Common myeloid progenitor, CD34-positive (primary cell): ENCODE results near the gene SNED1.

Experiments
- CTCF ChIA-PET: fragments of 350-600 bp; sonication (Branson Sonifier 250); formaldehyde crosslinking; loops from one replicate; lab custom pipeline; 2021; ENCODE audit warnings: antibody characterized with exemption; lab: Charles Lee
- POLR2A ChIA-PET: fragments of 350-600 bp; sonication (Branson Sonifier 250); formaldehyde crosslinking; loops from one replicate; lab custom pipeline; 2021; ENCODE audit warnings: antibody characterized with exemption; lab: Charles Lee
- DNase-seq, 3 donors: peaks; one replicate each; pipeline versions ENCODE4 v3.0.0 to v3.0.0-alpha.2; 2013
- H3K27ac ChIP-seq, 2 experiments: 1 replicate in 1 of 2; 2 replicates in 1 of 2; pipeline ENCODE4 v1.7.0; 2013; ENCODE audit warnings: inconsistent platforms in 2 of 2, low read length in 2 of 2, mild to moderate bottlenecking in 2 of 2, low read depth in 1 of 2, moderate library complexity in 1 of 2; ENCODE audit not compliant: severe bottlenecking in 2 of 2, insufficient read depth in 1 of 2, poor library complexity in 1 of 2
- H3K27me3 ChIP-seq, 5 experiments: replicated peaks in 2 of 5; 1 replicate in 3 of 5; 2 replicates in 2 of 5; pipeline versions ENCODE4 v1.6.1 to v1.7.0; 2013; ENCODE audit warnings: low read length in 4 of 5, mild to moderate bottlenecking in 2 of 5, moderate library complexity in 2 of 5, inconsistent platforms in 1 of 5; ENCODE audit not compliant: insufficient read depth in 5 of 5, control insufficient read depth in 4 of 5
- H3K36me3 ChIP-seq, 4 experiments: 1 replicate in 2 of 4; 2 replicates in 2 of 4; pipeline versions ENCODE4 v1.6.1 to v1.7.0; 2013; ENCODE audit warnings: low read length in 3 of 4, control low read depth in 1 of 4, mild to moderate bottlenecking in 1 of 4; ENCODE audit not compliant: control insufficient read depth in 4 of 4, insufficient read depth in 4 of 4
- H3K4me1 ChIP-seq, 4 experiments: 1 replicate in 3 of 4; 2 replicates in 1 of 4; pipeline versions ENCODE4 v1.6.1 to v1.7.1; 2013; ENCODE audit warnings: low read length in 3 of 4, mild to moderate bottlenecking in 3 of 4, control low read depth in 1 of 4, inconsistent platforms in 1 of 4, moderate library complexity in 1 of 4; ENCODE audit not compliant: control insufficient read depth in 4 of 4, insufficient read depth in 4 of 4; ENCODE audit errors: control extremely low read depth in 1 of 4
- H3K4me3 ChIP-seq, 7 experiments: 1 replicate in 4 of 7; 2 replicates in 3 of 7; pipeline versions ENCODE4 v1.5.1 to v1.7.0; 2013; ENCODE audit warnings: mild to moderate bottlenecking in 7 of 7, low read length in 6 of 7, moderate library complexity in 6 of 7, inconsistent platforms in 2 of 7, low read depth in 2 of 7, control low read depth in 1 of 7; ENCODE audit not compliant: insufficient read depth in 4 of 7, control insufficient read depth in 1 of 7; ENCODE audit errors: extremely low read depth in 1 of 7
- H3K9me3 ChIP-seq, 5 experiments: 1 replicate in 4 of 5; 2 replicates in 1 of 5; pipeline versions ENCODE4 v1.6.1 to v1.7.1; 2013; ENCODE audit warnings: low read length in 4 of 5, mild to moderate bottlenecking in 2 of 5, inconsistent platforms in 1 of 5, low read depth in 1 of 5, moderate library complexity in 1 of 5; ENCODE audit not compliant: control insufficient read depth in 4 of 5, insufficient read depth in 2 of 5; ENCODE audit errors: control extremely low read depth in 1 of 5
- WGBS: methylation state at CpG from one replicate; pipeline ENCODE4 v1.1.5; 2013; ENCODE audit not compliant: insufficient coverage; 5-methylcytosine and 5-hydroxymethylcytosine counted together

SNED1 gene

DNA sequence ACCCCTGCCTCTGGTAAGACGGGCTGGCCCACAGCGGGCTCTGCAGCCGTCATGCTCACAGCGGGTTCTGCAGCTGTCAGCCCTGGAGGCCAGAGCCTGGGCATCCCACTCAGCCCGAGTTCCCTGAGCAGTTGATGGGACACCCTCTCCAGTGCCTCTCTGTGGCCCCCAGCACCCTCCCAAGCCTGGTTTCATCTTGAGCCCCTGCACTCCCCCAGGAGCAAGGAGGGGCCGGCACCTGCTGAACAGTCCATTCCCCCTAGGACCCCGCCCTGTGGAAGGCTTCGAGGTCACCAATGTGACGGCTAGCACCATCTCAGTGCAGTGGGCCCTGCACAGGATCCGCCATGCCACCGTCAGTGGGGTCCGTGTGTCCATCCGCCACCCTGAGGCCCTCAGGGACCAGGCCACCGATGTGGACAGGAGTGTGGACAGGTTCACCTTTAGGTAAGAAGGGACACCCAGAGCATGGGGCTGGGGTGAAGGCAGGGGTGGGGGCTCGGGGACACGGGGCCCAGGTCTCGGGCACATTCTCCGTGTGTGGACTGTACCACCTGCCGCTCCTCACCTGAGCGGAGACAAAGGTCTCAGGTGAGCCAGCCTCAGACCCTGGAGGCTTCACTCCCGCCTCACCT, 69.2 kb downstream of the SNED1 start:
- WGBS, result 97% methylated on average over 20 of the region's 21 CpGs
- POLR2A ChIA-PET, result no interaction called here
- peaks cover 0 to 9% (median 2%) of the 10 kb centered on the region in 4 experiments for H3K4me1 ChIP-seq
- CTCF ChIA-PET, result interaction anchor here (0.7 to 1.4 kb wide), 3 partner anchors 9 to 79 kb away, joined by 3 read pairs; no protein-coding TSS in a partner anchor
- DNase-seq, result no peak
- peaks cover 0 to 10% (median 0%) of the 10 kb centered on the region in 5 experiments for H3K27me3 ChIP-seq
- no peak overlapping the region for H3K27ac ChIP-seq
- peaks cover 0 to 8% (median 2%) of the 10 kb centered on the region in 4 experiments for H3K36me3 ChIP-seq
- H3K4me3 ChIP-seq, result no peak overlapping the region
- no peaks in the 10 kb centered on the region for H3K9me3 ChIP-seq

DNA sequence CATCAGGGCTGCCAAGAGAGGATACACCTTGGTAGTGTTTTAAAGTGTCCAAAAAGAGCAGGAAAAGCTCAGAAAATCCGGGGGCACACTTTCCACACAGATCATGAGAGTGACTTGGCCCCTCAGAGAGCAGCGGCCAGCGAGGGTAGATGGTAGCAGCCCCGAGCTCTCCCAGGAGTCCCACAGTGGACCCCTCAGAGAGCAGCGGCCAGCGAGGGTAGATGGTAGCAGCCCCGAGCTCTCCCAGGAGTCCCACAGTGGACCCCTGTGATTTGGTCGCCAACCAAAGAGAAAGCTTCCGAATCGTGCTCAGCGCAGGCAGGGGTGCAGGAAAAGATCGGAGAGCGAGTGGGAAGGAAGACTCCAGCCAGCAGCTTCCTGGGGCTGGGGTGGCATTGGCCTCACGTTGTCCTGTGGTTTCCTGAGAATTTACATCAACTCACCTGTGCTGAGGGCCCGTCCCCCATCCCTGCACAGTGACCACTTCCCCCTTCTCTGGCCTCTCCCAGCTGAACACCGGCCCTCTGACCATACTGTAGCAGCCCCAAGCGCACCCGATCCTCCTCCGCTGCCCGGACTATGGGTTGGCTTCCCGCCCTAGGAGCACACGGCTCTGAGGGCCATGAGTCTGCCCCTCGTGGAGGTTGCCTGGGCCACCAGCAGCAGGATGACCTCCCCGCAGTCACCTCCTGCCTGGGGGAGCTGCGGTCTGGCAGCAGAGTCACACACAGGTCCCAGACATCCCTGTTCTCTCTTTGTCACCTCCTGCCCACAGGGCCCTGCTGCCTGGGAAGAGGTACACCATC, 69.9 kb downstream of the SNED1 start:
- ChIA-PET POLR2A (no interaction called here), CTCF (interaction anchor here (1.0 to 1.4 kb wide), 2 partner anchors 9 to 41 kb away, joined by 3 to 4 read pairs; no protein-coding TSS in a partner anchor)
- peaks cover 0 to 7% (median 2%) of the 10 kb centered on the region in 4 experiments for H3K4me1 ChIP-seq
- no peaks in the 10 kb centered on the region for H3K9me3 ChIP-seq
- H3K27ac ChIP-seq, result no peak overlapping the region
- peaks cover 0 to 8% (median 2%) of the 10 kb centered on the region in 4 experiments for H3K36me3 ChIP-seq
- DNase-seq, result no peak
- no peak overlapping the region for H3K4me3 ChIP-seq
- H3K27me3 ChIP-seq, result peaks cover 0 to 9% (median 0%) of the 10 kb centered on the region in 5 experiments
- WGBS, result 92% methylated on average over 24 of the region's 25 CpGs

DNA sequence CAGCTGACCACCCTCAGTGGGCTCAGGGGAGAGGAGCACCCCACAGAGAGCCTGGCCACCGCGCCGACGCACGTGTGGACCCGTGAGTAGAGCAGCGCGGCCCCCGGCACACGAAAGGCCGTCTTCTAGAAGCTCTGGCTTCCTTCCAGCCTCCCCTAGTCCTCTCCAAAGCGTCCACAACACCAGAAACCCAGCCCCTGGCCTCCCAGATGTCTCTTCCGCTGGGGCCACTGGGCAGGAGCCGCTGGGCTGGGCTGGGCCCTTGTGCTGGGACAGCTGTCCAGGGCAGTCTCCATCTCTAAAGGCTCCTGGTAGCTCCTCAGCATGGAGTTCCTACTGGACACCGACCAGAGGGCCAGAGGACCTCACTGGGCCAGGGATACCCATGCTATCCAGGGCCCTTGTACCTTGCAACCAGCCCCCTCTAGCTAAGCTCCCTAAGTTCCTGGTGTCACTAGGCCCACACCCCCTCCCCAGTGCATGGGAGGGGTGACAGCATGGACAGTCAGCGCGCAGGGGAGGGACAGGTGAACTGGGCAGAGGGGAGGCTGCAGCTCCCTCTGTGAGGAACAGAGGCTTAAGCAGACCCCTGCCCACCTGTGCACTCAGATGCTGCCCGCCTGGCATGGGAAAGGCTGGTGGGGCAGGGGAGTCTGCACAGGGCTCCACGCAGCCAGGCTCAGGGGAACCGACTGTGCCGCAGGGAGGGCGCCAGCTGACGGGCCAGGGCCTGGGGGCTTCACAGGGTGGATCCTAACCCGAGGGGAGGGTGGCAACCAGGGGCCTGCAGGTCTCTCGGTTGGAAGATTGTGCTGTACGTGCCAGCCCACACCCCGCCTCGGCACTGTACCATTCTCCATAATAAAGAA, 70.8 kb downstream of the SNED1 start:
- ChIA-PET POLR2A (no interaction called here), CTCF (interaction anchor here (1.0 to 1.4 kb wide), 3 partner anchors 8 to 40 kb away, joined by 3 to 4 read pairs (median 3); no protein-coding TSS in a partner anchor)
- Histone ChIP-seq H3K9me3 (no peaks in the 10 kb centered on the region), H3K27ac (no peak overlapping the region), H3K36me3 (peaks cover 0 to 11% (median 2%) of the 10 kb centered on the region in 4 experiments), H3K27me3 (peaks cover 0 to 9% (median 0%) of the 10 kb centered on the region in 5 experiments), H3K4me3 (no peak overlapping the region), H3K4me1 (peaks cover 0 to 2% (median 0%) of the 10 kb centered on the region in 4 experiments)
- DNase-seq, result no peak
- 98% methylated on average over 24 of the region's 28 CpGs for WGBS

DNA sequence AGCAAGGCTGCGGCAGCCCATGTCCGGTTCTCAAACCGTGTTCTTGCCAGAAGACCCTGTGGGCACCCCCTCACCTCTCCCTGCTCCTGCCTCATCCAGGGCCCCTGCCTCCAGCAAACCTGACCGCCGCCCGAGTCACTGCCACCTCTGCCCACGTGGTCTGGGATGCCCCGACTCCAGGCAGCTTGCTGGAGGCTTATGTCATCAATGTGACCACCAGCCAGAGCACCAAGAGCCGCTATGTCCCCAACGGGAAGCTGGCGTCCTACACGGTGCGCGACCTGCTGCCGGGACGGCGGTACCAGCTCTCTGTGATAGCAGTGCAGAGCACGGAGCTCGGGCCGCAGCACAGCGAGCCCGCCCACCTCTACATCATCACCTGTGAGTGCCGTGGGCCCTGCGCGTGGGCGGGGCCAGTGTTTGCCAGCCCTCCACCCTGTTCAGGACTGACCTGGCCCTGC, 71.4 kb downstream of the SNED1 start:
- H3K27me3 ChIP-seq, result peaks cover 0 to 5% (median 0%) of the 10 kb centered on the region in 5 experiments
- no peaks in the 10 kb centered on the region for H3K9me3 ChIP-seq
- ChIA-PET POLR2A (no interaction called here), CTCF (interaction anchor here (1.2 kb wide), 1 partner anchor 9 kb away, joined by 3 read pairs; no protein-coding TSS in a partner anchor)
- no peak for DNase-seq
- H3K4me1 ChIP-seq, result no peaks in the 10 kb centered on the region
- WGBS, result 97% methylated on average over 24 of the region's 26 CpGs
- peaks cover 0 to 16% (median 3%) of the 10 kb centered on the region in 4 experiments for H3K36me3 ChIP-seq
- no peak overlapping the region for H3K27ac ChIP-seq
- H3K4me3 ChIP-seq, result no peak overlapping the region

DNA sequence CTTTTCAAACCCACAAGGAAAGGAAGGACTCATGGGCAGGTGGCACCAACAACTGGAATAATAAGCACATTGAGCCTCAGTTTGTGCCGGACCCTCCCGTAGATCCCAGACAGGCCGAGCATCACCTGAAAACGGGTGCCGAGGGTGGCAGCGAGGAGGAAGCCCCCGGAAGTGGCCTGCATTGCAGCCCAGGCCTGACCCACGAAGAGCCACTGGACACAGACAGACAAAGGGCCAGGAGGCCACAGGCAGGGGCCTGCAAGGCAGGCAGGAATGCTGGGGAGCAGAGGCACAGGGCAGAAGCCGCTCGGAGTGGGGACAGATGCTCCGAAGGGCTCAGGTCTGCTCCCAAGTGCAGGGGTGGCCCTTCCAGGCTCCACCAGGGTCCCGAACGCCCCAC, 71.9 kb downstream of the SNED1 start:
- no peak for DNase-seq
- Histone ChIP-seq H3K27me3 (peaks cover 0 to 2% (median 0%) of the 10 kb centered on the region in 5 experiments), H3K4me1 (no peaks in the 10 kb centered on the region), H3K4me3 (no peak overlapping the region), H3K9me3 (no peaks in the 10 kb centered on the region), H3K27ac (no peak overlapping the region), H3K36me3 (peaks cover 2 to 22% (median 5%) of the 10 kb centered on the region in 4 experiments)
- WGBS, result 97% methylated on average over 13 of the region's 13 CpGs
- CTCF ChIA-PET, result interaction anchor here (1.2 kb wide), 1 partner anchor 8 kb away, joined by 3 read pairs; no protein-coding TSS in a partner anchor
- POLR2A ChIA-PET, result no interaction called here

DNA sequence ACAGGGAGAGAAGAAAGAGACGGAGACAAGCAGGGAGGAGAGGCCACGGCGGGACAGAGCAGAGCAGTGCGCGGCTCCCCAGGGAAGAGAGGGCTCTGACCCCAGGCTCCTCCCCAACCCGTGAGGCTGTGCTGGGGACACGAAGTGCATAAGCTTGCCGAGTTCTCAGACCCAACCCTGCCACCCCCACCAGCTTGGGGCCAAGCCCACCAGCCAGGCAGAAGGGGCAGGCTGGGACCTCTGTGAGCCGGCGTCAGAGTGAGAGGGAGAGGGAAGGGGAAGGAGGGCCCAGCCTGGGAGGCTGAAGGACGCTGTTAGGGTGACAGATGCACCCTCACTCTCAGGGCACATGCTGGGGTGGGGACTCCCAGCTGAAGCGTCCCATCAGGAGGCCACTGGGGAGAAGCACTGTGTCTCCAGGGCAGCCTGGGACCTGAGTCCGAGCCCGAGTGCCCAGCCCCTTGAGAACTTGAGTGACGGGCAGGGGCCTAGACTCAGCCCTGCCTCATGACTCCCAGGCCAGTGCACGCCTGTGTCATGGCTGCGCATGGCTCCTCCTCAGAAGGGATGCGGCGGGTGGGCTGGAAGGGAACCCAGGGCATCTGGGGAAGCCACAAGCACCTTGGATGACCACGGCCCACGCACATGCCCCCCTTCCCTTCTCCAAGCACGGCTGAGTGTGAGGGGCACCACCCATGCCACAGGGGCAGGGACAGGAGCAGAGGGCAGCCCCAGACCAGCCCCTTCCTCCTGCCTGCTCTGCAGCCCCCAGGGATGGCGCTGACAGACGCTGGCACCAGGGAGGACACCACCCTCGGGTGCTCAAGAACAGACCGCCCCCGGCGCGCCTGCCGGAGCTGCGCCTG, 72.6 kb downstream of the SNED1 start:
- ChIA-PET POLR2A (no interaction called here), CTCF (no interaction called here)
- DNase-seq, result no peak
- H3K27ac ChIP-seq, result no peak overlapping the region
- H3K27me3 ChIP-seq, result peaks cover 0 to 2% (median 0%) of the 10 kb centered on the region in 5 experiments
- peaks cover 2 to 25% (median 5%) of the 10 kb centered on the region in 4 experiments for H3K36me3 ChIP-seq
- H3K4me1 ChIP-seq, result no peaks in the 10 kb centered on the region
- H3K4me3 ChIP-seq, result no peak overlapping the region
- H3K9me3 ChIP-seq, result no peaks in the 10 kb centered on the region
- 94% methylated on average over 17 of the region's 31 CpGs for WGBS
